Measurements from ENCODE around the gene ROR2. TPM values are rescaled to one million over a fixed set of nuclear protein-coding genes. Genes with fewer than 3 reads are reported as not detected.
"Not testable (repeated sequence)": the region's sequence is repeated elsewhere in the genome, so short reads cannot be mapped to it uniquely, and the experiment has no call there.

Gene ROR2
- total and polyA plus RNA-seq, 3 experiments from 2014 or later, result 2.0 TPM; not detected in 2

DNA sequence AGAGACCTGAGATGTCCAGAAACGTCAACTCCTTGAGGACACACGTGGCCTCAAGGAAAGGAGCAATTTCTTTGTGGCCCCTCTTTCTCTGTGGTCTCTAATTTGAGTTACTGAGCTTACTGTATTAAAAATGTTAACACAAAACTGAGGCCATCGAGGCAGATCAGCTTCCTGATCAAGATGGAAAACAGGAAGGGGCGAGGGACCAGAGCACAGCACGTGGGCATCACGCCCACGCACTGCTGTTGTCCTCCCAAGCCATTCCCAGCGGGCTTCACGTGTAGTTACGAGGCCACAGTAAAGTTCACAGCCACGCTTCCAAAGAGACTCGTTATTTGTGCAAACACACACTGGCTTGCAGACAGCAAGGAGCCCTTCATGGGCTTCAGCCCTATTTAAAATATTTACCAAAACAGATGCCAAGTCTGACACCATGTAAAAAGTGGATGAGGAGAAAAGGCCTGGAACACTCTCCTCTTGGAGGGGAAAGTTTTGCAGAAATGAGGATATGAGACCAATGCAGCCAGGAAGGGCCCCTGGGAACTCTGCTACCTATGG lies 149.5 kb downstream of the ROR2 start:
- H3K36me3 Mint-ChIP-seq, result no peaks in the 10 kb centered on the region
- peaks cover 0 to 15% (median 9%) of the 10 kb centered on the region in 5 donors for H3K9me3 Mint-ChIP-seq
- peak overlapping the region in 1 of 7 donors; percentile 27 for H3K4me3 Mint-ChIP-seq
- peaks cover 24 to 36% (median 25%) of the 10 kb centered on the region in 3 donors for H3K4me1 Mint-ChIP-seq
- Histone ChIP-seq H3K36me3 (ENCODE audit: insufficient read depth, low read length) (no peaks in the 10 kb centered on the region), H3K27ac (ENCODE audit: low read depth, low read length) (no peak overlapping the region), H3K4me3 (ENCODE audit: low read length) (no peak overlapping the region), H3K27me3 (ENCODE audit: insufficient read depth, low read length, poor library complexity, severe bottlenecking) (no peaks in the 10 kb centered on the region), H3K9me3 (ENCODE audit: low read length) (no peaks in the 10 kb centered on the region), H3K4me1 (ENCODE audit: insufficient read depth, low read length) (peaks cover 13% of the 10 kb centered on the region)
- POLR2A ChIA-PET, result no interaction called here
- H3K27me3 Mint-ChIP-seq, result peaks cover 3% of the 10 kb centered on the region in 2 donors
- H3K27ac Mint-ChIP-seq, result peak overlapping the region in 4 of 8 donors; percentile 45 to 99 (median 70)
- CTCF ChIA-PET, result no interaction called here
- no peak for DNase-seq

GRCh38 chr9:91799113-91799744 lies 150.8 kb downstream of the ROR2 start:
- Histone ChIP-seq H3K9me3 (ENCODE audit: low read length) (no peaks in the 10 kb centered on the region), H3K27me3 (ENCODE audit: insufficient read depth, low read length, poor library complexity, severe bottlenecking) (no peaks in the 10 kb centered on the region), H3K36me3 (ENCODE audit: insufficient read depth, low read length) (no peaks in the 10 kb centered on the region), H3K4me3 (ENCODE audit: low read length) (peak overlapping the region; percentile 49), H3K4me1 (ENCODE audit: insufficient read depth, low read length) (peaks cover 13% of the 10 kb centered on the region), H3K27ac (ENCODE audit: low read depth, low read length) (peak overlapping the region; percentile 81)
- Mint-ChIP-seq H3K27ac (peak overlapping the region; percentile 92 to 99 (median 98)), H3K4me1 (peaks cover 24 to 40% (median 25%) of the 10 kb centered on the region in 3 donors), H3K4me3 (peak overlapping the region; percentile 74 to 84 (median 81)), H3K27me3 (peaks cover 0 to 3% of the 10 kb centered on the region in 2 donors), H3K9me3 (peaks cover 0 to 20% (median 9%) of the 10 kb centered on the region in 5 donors), H3K36me3 (no peaks in the 10 kb centered on the region)
- ChIA-PET CTCF (no interaction called here), POLR2A (interaction anchor here (0.5 kb wide), 1 partner anchor 18 kb away, joined by 4 read pairs; no protein-coding TSS in a partner anchor)
- no peak for DNase-seq

GRCh38 chr9:91798273-91799112 lies 151.5 kb downstream of the ROR2 start:
- H3K27me3 ChIP-seq (ENCODE audit: insufficient read depth, low read length, poor library complexity, severe bottlenecking); H3K27me3 Mint-ChIP-seq; H3K9me3 ChIP-seq (ENCODE audit: low read length); H3K36me3 ChIP-seq (ENCODE audit: insufficient read depth, low read length); H3K36me3 Mint-ChIP-seq; CTCF ChIA-PET: not testable (repeated sequence)
- peaks cover 13% of the 10 kb centered on the region for H3K4me1 ChIP-seq (ENCODE audit: insufficient read depth, low read length)
- DNase-seq, result peak in 4 of 5 donors; percentile 60 to 88 (median 82)
- POLR2A ChIA-PET, result interaction anchor here (0.5 kb wide), 1 partner anchor 19 kb away, joined by 4 read pairs; no protein-coding TSS in a partner anchor
- Mint-ChIP-seq H3K4me1 (peaks cover 25 to 40% (median 26%) of the 10 kb centered on the region in 3 donors), H3K27ac (peak overlapping the region; percentile 92 to 99 (median 98)), H3K9me3 (peaks cover 0 to 20% (median 9%) of the 10 kb centered on the region in 5 donors), H3K4me3 (peak overlapping the region; percentile 74 to 84 (median 81))
- H3K4me3 ChIP-seq (ENCODE audit: low read length), result peak overlapping the region; percentile 49
- peak overlapping the region; percentile 81 for H3K27ac ChIP-seq (ENCODE audit: low read depth, low read length)

DNA sequence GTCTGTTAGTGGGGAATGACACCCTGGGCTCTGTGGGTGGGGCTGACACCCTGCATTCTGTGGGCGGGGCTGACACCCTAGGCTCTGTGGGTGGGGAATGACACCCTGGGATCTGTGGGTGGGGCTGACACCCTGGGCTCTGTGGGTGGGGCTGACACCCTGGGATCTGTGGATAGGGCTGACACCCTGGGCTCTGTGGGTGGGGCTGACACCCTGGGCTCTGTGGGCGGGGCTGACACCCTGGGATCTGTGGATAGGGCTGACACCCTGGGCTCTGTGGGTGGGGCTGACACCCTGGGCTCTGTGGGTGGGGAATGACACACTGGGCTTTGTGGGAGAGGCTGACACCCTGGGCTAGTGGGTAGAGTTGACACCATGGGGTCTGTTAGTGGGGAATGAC lies 152.5 kb downstream of the ROR2 start:
- CTCF ChIA-PET, result not testable (repeated sequence)

DNA sequence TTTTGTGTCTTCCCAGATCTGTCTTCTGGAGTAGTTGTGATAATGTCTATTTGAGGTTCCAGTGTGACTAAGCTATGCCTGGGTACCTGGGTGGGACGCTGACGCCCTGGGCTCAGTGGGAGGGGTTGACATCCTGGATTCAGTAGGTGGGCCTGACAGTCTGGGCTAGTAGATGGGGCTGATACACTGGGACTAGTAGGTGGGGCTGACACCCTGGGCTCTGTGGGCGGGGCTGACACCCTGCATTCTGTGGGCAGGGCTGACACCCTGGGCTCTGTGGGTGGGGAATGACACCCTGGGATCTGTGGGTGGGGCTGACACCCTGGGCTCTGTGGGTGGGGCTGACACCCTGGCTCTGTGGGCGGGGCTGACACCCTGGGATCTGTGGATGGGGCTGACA lies 153.5 kb downstream of the ROR2 start:
- H3K27ac ChIP-seq (ENCODE audit: low read depth, low read length); H3K27me3 Mint-ChIP-seq; H3K4me3 ChIP-seq (ENCODE audit: low read length); H3K36me3 Mint-ChIP-seq; H3K9me3 ChIP-seq (ENCODE audit: low read length); H3K27me3 ChIP-seq (ENCODE audit: insufficient read depth, low read length, poor library complexity, severe bottlenecking); CTCF ChIA-PET; H3K36me3 ChIP-seq (ENCODE audit: insufficient read depth, low read length): not testable (repeated sequence)
- Mint-ChIP-seq H3K9me3 (peaks cover 0 to 20% (median 9%) of the 10 kb centered on the region in 5 donors), H3K4me3 (peak overlapping the region in 2 of 7 donors; percentile 4 to 60), H3K27ac (peak overlapping the region; percentile 58 to 97 (median 94)), H3K4me1 (peaks cover 29 to 40% (median 30%) of the 10 kb centered on the region in 3 donors)
- DNase-seq, result peak in 4 of 5 donors; percentile 37 to 75 (median 61)
- POLR2A ChIA-PET, result interaction anchor here (0.7 kb wide), 1 partner anchor 116 kb away, joined by 8 read pairs; no protein-coding TSS in a partner anchor
- peaks cover 13% of the 10 kb centered on the region for H3K4me1 ChIP-seq (ENCODE audit: insufficient read depth, low read length)

More for the DNA sequence above, 152.5 kb downstream of the ROR2 start:
- Mint-ChIP-seq H3K9me3 (peaks cover 0 to 20% (median 9%) of the 10 kb centered on the region in 5 donors), H3K4me1 (peaks cover 25 to 40% (median 26%) of the 10 kb centered on the region in 3 donors)
- H3K36me3 Mint-ChIP-seq; H3K27me3 Mint-ChIP-seq; H3K27me3 ChIP-seq (ENCODE audit: insufficient read depth, low read length, poor library complexity, severe bottlenecking); H3K27ac Mint-ChIP-seq; H3K27ac ChIP-seq (ENCODE audit: low read depth, low read length); H3K4me3 Mint-ChIP-seq; H3K9me3 ChIP-seq (ENCODE audit: low read length); H3K4me3 ChIP-seq (ENCODE audit: low read length); H3K36me3 ChIP-seq (ENCODE audit: insufficient read depth, low read length); POLR2A ChIA-PET: not testable (repeated sequence)
- H3K4me1 ChIP-seq (ENCODE audit: insufficient read depth, low read length), result peaks cover 13% of the 10 kb centered on the region
- peak in 1 of 5 donors; percentile 53 for DNase-seq

DNA sequence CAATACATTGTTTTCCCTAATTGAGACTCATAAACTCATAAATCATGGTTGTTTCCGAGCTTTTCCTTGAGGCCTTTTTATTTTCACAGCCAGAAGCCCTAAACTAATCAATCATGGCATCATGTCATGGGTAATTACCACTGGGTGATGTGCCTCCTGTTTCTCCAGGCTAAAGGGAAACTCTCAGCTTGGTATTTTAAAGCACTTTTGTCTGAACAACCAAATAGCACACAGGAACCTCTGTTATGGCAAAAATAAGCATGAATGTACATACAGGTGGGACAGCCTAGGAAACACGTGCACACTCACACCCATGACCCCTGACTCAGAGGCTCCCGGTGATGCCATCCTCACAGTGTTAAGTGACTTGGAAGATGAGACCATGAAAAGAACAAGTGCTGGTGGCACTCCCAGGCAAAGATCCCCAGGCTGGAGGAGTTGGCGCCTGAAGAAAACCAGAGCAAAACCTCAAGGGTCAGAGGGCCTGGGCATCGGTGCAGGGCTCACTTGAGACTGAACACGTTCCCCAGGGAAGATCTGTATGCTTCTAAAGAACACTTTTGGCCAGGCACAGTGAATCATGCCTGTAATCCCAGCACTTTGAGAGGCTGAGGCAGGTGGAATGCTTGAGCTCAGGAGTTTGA lies 154.3 kb downstream of the ROR2 start:
- H3K4me3 ChIP-seq (ENCODE audit: low read length), result no peak overlapping the region
- H3K27ac ChIP-seq (ENCODE audit: low read depth, low read length), result no peak overlapping the region
- no peaks in the 10 kb centered on the region for H3K27me3 Mint-ChIP-seq
- H3K27ac Mint-ChIP-seq, result peak overlapping the region; percentile 50 to 97 (median 92)
- no peaks in the 10 kb centered on the region for H3K36me3 ChIP-seq (ENCODE audit: insufficient read depth, low read length)
- H3K4me1 Mint-ChIP-seq, result peaks cover 29 to 36% (median 30%) of the 10 kb centered on the region in 3 donors
- no peaks in the 10 kb centered on the region for H3K9me3 ChIP-seq (ENCODE audit: low read length)
- no peaks in the 10 kb centered on the region for H3K36me3 Mint-ChIP-seq
- peak overlapping the region in 4 of 7 donors; percentile 8 to 28 (median 12) for H3K4me3 Mint-ChIP-seq
- peaks cover 13% of the 10 kb centered on the region for H3K4me1 ChIP-seq (ENCODE audit: insufficient read depth, low read length)
- no peaks in the 10 kb centered on the region for H3K27me3 ChIP-seq (ENCODE audit: insufficient read depth, low read length, poor library complexity, severe bottlenecking)
- CTCF ChIA-PET, result interaction anchor here (1.6 kb wide), 1 partner anchor 9 kb away, joined by 3 read pairs; no protein-coding TSS in a partner anchor
- POLR2A ChIA-PET, result no interaction called here
- no peak for DNase-seq
- H3K9me3 Mint-ChIP-seq, result peaks cover 0 to 20% (median 9%) of the 10 kb centered on the region in 5 donors

GRCh38 chr9:91793371-91793770 lies 156.7 kb downstream of the ROR2 start:
- H3K36me3 Mint-ChIP-seq; CTCF ChIA-PET; H3K4me1 ChIP-seq (ENCODE audit: insufficient read depth, low read length); H3K27me3 Mint-ChIP-seq; H3K36me3 ChIP-seq (ENCODE audit: insufficient read depth, low read length); H3K27me3 ChIP-seq (ENCODE audit: insufficient read depth, low read length, poor library complexity, severe bottlenecking); H3K4me3 Mint-ChIP-seq; H3K9me3 ChIP-seq (ENCODE audit: low read length); H3K27ac ChIP-seq (ENCODE audit: low read depth, low read length); DNase-seq; POLR2A ChIA-PET; H3K4me3 ChIP-seq (ENCODE audit: low read length): not testable (repeated sequence)
- Mint-ChIP-seq H3K9me3 (peaks cover 0 to 11% (median 4%) of the 10 kb centered on the region in 5 donors), H3K27ac (peak overlapping the region in 1 of 8 donors; percentile 53), H3K4me1 (peaks cover 14 to 15% (median 15%) of the 10 kb centered on the region in 3 donors)

All from CD8-positive, alpha-beta memory T cell (primary cell).